Iris pigment epithelial cell (primary cell): ENCODE data around the gene RALY.
A peak's percentile ranks its signal among the peaks of the same experiment; 100 is the strongest.

Experiments
- DNase-seq: peaks from one replicate; pipeline ENCODE4 v3.0.0-alpha.2; 2011; ENCODE audit warnings: low read depth

RALY gene

DNA sequence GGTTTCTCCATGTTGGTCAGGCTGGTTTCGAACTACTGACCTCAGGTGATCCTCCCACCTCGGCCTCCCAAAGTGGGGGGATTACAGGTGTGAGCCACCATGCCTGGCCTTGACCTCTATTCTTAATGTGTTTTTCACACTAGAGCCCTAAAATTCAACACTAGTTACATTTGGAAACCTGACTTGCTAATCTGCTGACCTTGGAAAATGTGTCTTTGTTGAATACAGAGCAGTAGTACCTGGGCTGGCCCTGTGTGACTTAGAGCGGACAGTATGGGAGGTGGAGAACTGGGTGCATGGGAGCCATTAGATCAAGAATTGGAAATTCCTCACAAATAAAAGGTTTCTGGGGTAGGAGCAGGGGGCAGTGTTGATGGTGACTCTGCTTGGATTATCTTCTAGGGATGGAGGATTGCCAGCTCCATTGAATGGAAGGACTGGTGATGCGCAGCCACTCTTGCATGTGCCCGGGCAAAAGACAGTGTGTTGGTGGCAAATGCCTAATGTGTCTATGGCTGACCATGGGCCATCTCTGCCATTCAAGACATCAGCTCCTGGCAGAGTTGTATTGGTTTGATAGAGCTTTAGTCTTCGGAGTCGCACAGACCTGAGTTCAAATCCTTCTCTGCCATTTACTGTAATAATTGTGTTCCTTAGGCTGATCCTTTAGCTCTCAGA lies 53.4 kb downstream of the RALY start:
- DNase-seq = no peak

DNA sequence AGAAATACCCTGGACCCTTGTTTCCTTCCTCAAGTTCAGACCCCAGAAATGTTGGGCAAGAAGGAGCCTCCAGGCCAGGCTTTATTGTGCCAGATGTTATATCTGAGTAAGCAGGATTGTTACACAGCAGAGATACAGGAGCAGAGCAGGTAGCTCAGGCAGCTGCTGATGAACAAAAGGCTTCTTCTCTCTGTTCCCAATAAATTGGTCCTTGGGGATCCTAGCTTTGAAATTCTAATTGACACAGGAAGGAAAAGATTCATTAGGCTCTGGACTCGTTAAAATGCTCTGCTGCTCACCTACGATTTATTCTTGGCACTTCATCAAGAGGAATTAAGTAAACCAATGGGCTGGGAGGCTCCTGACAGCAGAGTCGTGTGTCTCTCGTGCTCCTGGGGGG lies 54.2 kb downstream of the RALY start:
- DNase-seq = no peak

DNA sequence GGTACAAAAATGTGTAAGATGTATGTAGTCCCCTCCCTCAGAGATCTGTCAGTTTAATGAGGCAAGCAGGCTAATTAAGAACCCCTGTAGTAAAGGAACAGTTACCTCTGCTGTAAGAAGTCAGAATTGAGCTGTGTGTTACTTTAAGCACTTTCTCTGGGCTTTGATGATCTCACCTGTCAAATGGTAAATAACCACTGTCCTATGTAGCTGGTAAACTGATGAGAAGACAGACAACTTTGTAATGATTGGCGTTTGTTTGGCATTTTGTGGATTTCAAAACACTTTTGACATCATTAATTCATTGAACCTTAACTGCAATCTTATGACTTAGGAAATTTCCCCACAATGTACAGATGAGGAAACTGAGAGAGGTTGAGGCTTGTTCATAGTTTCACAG lies 55.7 kb downstream of the RALY start:
- DNase-seq = no peak

DNA sequence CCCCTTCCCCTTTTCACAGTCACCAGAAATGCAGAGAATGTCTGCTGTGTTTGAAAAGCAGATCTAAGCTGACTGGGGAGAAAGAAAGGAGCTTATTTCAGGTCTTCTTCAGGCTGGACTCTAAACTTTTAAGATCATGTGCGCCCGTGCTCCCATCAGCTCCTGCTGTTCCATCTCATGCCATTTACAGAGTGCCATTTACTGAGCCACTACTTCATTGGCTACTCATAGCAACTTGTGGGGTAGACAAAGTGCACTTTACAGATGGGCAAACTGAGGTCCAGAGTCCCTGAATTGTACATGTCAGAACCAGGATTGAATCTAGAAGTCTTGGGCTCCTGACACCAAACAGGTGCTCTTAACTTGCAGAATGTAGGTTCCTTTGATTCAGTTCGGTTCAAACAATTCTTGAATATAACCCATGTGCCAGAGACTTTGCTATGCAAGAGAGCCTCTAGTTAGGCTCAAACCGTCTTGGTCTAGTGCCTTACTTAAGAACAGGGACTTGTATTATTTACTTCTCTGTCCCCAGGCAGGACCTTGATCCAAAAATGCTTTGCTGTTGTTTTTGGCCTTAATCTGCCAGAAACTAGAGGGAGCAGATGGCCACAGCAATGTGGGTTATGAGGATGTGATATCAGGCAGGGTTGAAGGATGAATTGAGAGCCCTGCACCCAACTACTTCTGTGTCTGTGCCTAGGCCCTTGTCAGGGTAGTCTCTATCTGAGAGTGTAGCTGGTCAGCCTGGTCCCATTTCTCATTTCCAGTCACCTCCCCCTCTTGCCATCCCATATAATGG lies 56.4 kb downstream of the RALY start:
- DNase-seq = no peak

DNA sequence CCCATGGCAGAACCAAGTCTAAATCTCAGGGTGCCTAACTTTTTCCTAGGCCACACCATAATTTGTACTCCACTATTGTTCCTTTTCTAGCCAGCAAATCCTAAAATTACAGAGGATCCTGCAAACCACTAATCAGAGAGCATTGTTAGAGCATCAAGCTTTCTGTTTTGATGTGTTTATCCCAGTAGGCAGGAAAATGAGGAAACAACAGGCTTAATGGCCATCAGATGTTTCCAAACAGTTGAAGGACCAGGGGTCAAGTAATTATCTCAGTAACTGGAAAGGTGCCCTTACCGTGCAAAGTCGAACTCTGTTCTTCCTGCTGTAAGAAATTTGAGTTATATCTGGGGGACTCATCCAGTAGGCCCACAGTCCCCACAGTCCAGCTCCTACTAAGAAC lies 58.7 kb downstream of the RALY start:
- DNase-seq = no peak

DNA sequence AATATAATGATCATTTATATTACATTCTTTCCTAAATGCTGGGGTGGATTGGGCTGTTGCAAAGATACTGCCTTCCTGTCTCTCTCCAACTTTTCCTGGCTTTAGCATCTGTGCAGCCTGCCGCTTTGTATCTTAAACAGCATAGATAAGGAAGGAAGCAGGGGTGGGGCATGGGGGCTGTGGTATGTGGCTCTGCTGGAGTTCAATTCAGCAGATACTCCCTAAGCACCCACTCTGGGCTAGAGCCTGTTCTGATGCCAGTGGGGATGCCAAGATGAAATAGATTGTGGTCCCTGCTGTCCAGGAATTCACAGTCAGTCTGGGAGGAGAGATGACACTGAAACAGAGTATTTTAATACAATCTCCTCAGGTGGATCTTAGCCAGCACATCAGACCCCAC lies 61.6 kb downstream of the RALY start:
- no peak for DNase-seq

DNA sequence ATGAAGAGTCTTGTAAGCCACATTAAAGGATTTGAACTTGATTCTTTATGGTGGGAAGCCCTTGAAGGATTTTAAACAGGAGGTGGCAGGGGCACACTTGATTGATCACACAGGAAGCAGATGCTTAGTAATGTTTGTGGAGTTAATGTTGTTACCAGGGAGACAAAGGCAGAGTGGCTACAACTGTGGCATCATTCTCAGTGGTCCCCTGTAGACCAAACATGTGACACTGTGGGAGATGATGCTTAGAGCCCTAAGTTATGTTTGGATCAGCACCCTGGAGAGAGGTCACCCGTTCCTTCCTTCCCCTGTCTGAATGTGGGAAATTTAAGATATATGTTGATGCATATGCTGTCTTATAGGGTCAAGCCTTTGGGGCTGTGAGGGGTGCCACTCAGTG lies 65.1 kb downstream of the RALY start:
- DNase-seq = peak; percentile 22

DNA sequence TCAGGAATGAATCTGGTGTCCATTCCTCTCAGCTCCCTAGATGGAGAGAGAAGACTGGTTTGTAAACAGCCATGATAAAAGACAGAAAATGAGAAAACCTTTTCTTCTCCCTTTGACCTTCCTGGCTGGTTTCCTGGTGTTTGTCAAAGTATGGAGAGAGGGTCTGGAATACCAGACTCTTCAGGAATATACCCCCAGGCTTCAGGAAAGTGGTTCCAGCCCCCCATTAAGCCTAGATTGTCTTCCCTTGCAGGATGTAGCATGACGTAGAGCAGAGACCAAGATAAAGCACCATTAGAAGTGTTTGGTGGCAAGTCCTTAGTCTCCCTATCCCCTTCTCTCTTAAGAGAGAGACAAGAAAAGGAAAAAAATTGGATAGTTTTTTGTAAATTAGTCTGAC lies 67.3 kb downstream of the RALY start:
- DNase-seq = no peak

DNA sequence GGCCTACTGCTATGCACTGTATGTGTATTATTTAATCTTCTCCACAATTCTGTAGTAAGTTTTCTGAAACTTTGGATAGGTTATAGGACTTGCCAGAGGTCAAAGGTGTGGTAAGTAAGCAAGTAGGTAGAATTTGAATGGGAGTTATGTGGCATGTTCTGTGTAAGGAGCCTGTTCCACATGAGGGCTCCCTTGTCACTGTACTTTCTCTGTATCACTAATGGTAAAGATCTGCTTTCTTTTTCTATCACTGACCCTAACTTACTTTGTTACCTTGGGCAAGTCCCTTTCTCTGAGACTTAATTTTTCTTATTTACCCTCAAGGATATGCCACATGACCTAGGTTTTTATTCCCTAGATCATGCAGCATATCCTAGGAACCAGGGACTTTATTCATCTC lies 68.0 kb downstream of the RALY start:
- DNase-seq = no peak

DNA sequence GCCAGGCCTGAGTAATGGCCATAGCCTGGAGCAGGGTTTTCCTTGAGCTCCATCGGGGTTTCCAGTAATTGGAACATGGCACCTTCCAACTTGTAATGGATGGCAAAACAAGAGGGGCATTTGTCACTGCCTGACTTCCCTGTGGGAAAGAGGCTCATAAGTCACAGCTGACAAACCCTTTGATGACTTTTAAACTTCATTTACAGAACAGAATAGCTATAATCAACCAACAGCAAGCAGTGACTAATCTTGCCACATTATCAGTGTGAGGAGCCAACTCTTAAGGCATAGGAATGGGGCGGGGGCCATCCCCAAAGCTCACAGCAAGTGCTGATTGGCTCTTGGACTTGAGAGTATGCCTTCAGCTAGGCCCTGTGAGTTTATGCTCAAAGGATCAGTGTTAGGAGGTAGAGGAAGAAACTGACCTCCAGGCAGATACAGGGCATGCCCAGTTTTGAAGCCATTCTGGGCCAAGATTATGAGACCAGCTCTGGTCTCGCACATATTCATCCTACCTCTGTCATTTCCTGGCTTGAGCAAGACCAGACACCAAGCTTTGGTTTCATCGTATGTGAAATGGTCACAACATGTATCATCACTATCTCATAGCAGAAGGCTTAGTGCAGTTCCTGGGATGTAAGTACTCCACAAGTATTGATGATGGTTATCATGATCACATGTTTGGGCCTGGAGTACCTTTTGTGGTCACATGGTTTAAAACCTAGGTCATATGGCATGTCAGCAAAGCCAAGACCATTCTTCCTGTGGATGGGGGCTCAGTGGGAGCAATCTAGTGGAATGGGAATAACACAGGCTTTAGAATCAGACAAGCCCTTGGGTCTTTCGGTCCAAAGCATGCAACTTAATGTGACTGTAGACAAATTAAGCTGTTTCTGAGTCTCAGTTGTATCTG lies 69.1 kb downstream of the RALY start:
- peak; percentile 81 for DNase-seq

DNA sequence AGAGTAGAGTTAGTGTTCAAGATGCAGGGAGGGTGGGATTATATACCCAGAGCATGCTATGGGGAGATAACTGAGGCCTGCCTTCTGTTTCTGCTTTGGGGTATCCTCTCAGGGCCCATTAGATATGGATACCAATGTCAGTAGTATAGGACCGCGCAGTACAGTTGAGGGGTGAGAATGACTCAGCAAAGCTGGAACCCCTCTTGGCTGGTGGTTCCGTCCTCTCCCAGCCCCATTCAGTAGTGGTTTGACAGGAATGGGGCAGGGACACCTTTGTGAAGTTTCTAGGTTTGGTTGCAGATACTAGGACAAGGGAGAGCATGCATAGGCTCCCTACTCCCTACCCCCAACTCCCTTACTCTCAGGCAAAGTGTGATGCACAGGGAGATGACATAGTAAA lies 70.6 kb downstream of the RALY start:
- no peak for DNase-seq

DNA sequence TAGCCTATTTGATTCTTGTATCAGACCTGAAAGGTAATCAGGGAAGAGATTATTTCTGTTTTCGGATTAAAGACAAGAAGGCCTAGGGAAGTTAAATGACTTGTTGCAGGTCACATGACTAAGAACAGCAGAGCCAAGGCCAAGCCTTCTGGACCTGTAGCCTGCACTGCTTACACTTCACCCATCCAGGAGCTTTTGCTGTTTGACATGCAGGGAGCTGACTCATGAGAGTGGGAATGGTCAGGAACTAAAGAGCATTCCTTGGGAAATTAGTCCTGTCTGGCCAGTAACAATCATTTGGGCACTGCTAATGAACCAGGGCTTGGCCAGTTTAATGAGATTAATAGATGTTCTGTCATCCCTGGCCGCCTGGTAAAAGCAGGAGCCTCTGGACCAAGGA lies 71.5 kb downstream of the RALY start:
- DNase-seq = peak; percentile 64

DNA sequence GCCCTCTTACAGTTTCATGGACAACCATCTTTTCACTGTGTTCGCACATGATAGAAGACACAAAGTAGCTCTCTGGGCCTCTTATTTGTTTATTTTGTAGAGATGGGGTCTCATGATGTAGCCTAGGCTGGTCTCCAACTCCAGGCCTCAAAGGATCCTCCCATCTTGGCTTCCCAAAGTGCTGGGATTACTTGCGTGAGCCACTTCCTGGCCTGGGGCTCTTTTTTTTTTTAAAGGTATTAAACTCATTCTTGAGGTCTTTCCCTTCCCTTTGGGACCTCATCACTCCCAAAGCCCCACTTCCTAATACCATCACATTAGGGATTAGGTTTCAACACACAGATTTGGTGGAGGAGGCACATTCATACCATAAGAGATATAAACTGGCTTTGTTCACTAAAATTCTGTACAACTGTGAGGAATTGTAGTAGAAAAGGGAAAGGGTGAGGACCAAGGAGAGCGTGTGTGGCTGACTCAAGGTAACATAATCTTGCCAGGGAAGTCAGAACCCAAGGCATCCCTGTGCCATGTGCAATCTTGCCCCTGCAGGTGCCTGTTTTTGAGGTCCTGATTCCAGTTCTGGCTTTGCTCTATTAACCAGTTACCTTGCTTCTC lies 72.9 kb downstream of the RALY start:
- peak; percentile 28 for DNase-seq

DNA sequence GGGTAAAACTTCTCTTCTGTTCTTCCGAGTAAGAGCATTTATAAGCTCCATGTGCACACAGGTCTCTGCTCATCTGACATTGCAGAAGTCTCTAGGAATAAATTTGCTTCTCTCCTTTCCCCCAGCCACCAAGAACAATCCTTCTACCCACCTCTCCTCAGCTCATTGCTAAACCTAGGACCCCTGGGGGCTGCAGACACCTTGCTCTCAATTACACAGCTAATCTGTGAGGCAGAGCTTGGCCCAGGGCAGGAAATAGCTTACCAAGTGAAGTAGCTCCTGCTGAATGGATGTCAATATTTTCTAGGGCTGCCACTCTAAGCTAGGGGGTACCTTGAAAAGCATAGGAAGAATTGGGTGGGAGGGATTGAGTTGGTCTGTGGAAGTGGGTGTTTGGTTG lies 74.3 kb downstream of the RALY start:
- no peak for DNase-seq

DNA sequence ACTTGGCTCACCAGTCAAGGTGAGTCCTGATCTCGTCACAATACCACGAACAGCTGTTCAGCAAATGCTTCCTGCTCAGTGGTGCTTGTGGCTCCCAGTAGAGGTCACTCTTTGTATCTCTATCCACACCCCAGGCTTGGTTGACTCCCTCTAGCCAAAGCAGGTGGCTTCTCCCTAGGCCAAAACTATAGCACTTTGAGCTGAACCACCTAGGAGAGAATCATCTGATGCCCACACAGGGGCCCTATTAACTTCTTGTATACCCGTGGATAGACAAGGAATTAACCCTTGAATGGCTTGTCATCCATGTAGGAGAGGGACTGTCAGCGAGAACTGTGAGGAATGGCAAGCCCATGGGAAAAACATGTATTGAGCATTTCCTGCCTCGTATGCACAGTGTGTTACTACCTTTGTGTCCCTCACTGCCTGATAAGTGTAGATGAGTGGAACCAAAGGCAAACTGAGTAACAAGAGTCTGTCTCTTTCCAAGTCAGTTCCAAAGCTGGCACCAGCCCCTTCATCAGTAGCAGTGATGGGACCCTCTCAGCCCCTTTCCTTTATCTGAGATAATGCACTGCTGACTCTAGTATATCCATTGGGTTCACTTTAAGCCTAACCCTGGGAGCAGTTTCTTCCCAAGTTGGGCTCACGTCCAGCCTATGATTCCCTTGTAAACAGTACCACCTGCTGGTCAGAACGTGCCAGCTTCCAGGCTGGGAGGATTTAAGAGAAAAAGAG lies 75.8 kb downstream of the RALY start:
- peak; percentile 80 for DNase-seq

DNA sequence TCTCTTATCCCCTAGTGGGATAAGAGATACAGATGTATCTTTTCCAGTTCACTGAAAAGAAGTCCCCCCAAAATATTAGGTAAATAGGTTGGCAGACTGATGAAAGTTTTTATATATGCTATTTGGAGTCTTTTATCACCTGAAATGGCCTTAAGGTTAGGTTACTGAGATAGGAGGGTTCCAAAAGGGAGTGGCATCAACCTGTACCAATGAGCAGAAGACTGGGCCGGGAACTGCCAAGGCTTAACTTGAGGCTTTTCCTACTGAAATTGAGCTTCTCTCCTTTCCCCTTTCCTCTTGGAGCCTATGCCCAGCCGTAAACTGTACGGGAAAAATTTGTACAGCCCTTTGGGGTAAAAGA lies 76.3 kb downstream of the RALY start:
- DNase-seq = no peak

DNA sequence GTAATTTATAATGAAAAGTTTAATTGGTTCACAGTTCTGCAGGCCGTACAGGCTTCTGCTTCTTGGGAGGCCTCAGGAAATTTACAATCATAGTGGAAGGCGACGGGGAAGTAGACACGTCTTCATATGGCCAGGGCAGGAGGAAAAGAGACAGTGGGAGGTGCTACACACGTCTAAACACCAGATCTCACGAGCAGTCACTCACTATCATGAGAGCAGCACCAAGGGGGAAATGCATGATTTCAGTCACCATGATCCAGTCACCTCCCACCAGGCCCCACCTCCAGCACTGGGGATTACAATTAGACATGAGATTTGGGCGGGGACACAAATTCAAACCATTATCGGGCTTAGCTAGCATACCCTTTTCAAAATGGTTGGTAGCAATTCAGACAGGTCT lies 77.1 kb downstream of the RALY start:
- DNase-seq = no peak

DNA sequence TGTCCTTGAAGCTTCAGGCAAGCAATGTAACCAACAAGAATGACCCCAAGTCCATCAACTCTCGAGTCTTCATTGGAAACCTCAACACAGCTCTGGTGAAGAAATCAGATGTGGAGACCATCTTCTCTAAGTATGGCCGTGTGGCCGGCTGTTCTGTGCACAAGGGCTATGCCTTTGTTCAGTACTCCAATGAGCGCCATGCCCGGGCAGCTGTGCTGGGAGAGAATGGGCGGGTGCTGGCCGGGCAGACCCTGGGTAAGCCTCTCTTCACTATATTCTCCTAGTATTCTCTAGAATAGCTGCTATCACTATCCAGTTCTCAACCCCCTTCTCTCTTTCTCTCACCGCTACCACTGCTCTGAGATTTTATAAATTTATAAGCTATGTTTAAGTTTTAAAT lies 78.4 kb downstream of the RALY start:
- no peak for DNase-seq

DNA sequence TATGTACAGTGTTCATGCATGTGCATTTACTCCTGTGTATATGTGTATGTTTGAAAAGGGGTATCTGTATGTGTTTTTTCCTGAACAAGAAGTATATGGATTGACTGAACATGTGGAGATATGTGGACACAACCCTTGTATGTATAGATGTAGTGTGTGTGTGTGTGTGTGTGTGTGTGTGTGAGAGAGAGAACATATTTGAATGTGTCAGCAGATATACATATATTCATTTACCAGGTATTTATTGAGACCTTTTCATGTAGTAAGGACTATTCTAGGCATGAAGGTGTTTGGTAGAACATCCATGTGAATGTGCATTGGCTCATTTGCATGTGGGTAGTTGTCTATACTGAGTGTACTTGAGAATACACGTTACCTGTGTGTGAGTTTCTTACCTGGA lies 79.1 kb downstream of the RALY start:
- DNase-seq = no peak

DNA sequence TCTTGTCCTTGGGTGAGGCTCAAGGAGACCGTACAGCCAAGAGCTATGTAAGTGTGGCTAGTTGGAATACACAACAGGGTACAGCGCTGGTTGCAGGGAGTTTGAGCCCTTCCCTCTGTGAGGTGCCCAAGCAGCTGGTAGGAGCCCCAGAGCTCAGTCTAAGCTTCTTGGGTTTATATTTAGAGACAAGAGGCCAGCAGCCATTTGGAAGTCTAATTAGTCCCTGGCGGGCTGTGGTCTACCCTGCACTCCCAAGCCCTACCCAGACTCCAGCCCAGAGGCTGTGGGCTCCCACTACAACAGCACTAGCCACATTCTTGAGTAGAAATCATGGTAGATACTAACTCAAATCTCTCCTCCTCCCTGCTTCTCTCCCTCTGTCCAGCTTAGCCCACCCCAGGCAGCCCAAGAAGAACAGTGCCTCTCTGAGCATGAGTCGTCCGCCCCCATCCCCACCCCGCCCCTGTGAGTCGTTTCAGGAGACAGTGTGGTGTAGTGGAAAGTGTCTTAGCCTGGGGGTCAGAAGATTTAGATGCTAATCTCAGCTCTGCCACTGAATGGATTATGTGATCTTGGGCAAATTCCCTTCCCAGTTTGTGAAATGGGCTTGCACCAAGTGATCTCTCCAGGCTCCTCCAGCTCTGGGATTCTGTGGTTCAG lies 80.5 kb downstream of the RALY start:
- DNase-seq = no peak

DNA sequence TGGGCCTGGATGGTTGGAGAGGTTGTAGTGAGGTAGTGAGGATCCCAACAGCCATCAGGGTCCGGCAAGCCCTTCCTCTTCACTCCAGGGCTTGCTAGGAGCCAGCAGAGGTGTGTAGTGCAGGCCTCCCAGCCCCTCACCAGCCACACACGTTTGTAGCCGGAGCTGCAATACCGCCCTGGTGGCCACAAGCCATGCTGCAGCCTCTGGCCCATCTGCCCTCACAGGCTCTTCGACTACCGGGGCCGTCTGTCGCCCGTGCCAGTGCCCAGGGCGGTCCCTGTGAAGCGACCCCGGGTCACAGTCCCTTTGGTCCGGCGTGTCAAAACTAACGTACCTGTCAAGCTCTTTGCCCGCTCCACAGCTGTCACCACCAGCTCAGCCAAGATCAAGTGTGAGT lies 81.9 kb downstream of the RALY start:
- no peak for DNase-seq
